B cell (primary cell): ENCODE measurements around the gene GPR37L1. TPM values are rescaled to one million over a fixed set of nuclear protein-coding genes. Genes with fewer than 3 reads are reported as not detected.
"Not testable (repeated sequence)": the region's sequence is repeated elsewhere in the genome, so short reads cannot be mapped to it uniquely, and the experiment has no call there.

Source experiments
- ATAC-seq: fragments of 200-7000 bp; cut with Tn5 transposase; one replicate; pipeline ENCODE4 v1.10.0; 2021; ENCODE audit warnings: low read depth, mild to moderate bottlenecking, moderate number of reproducible peaks, moderate library complexity
- CTCF ChIA-PET: fragments of 350-600 bp; sonication (Branson Sonifier 250); formaldehyde crosslinking; loops from one replicate; lab custom pipeline; 2021; ENCODE audit warnings: antibody characterized with exemption, inconsistent platforms; lab: Charles Lee
- POLR2A ChIA-PET: fragments of 350-600 bp; sonication (Branson Sonifier 250); formaldehyde crosslinking; loops from one replicate; lab custom pipeline; 2021; ENCODE audit warnings: antibody characterized with exemption; lab: Charles Lee
- DNase-seq: peaks from one replicate; pipeline ENCODE4 v3.0.0; 2013
- H2AFZ ChIP-seq: 2 replicates; pipeline ENCODE4 v1.6.1; 2012; ENCODE audit warnings: mild to moderate bottlenecking, low read depth, low read length; ENCODE audit not compliant: insufficient read depth, poor library complexity, severe bottlenecking
- H3K27ac ChIP-seq, 2 donors: 1 replicate in 1 of 2; 2 replicates in 1 of 2; pipeline ENCODE4 v1.5.1; 2012 to 2013; ENCODE audit warnings: low read length in 2 of 2, mild to moderate bottlenecking in 2 of 2, moderate library complexity in 1 of 2
- H3K27me3 ChIP-seq, 4 experiments: fragments of 200-600 bp in 1 of 4; sonication (generic) in 1 of 4; replicated peaks in 1 of 4; 1 replicate in 2 of 4; 2 replicates in 2 of 4; pipeline versions ENCODE4 v1.6.1 to v1.7.0; 2013 to 2016; ENCODE audit warnings: low read length in 3 of 4, mild to moderate bottlenecking in 2 of 4, mixed read lengths in 1 of 4, moderate library complexity in 1 of 4; ENCODE audit not compliant: insufficient read depth in 4 of 4, control insufficient read depth in 3 of 4; ENCODE audit errors: control extremely low read depth in 1 of 4
- H3K36me3 ChIP-seq, 2 experiments: replicated peaks in 1 of 2; 1 replicate in 1 of 2; 2 replicates in 1 of 2; pipeline versions ENCODE4 v1.6.1 to v1.7.1; 2013; ENCODE audit warnings: low read length in 1 of 2; ENCODE audit not compliant: insufficient read depth in 2 of 2, control insufficient read depth in 1 of 2; ENCODE audit errors: control extremely low read depth in 1 of 2, extremely low read depth in 1 of 2
- H3K4me1 ChIP-seq, 2 donors: fragments of 200-600 bp in 1 of 2; sonication (generic) in 1 of 2; 1 replicate in 1 of 2; 2 replicates in 1 of 2; pipeline versions ENCODE4 v1.5.1 to v1.6.1; 2013 to 2017; ENCODE audit warnings: low read length in 2 of 2; ENCODE audit not compliant: control insufficient read depth in 2 of 2, insufficient read depth in 2 of 2
- H3K4me2 ChIP-seq: replicated peaks from 2 replicates; pipeline ENCODE3; 2012; ENCODE audit warnings: mild to moderate bottlenecking, low read depth, low read length; ENCODE audit not compliant: poor library complexity, severe bottlenecking
- H3K4me3 ChIP-seq, 5 experiments: fragments of 200-600 bp in 1 of 5; sonication (generic) in 1 of 5; 1 replicate in 3 of 5; 2 replicates in 2 of 5; pipeline versions ENCODE4 v1.5.1 to v1.7.0; 2011 to 2016; ENCODE audit warnings: low read length in 4 of 5, mild to moderate bottlenecking in 4 of 5, low read depth in 2 of 5, control low read depth in 1 of 5, moderate library complexity in 1 of 5; ENCODE audit not compliant: insufficient read depth in 1 of 5; ENCODE audit errors: control extremely low read depth in 1 of 5, extremely low read depth in 1 of 5
- H3K79me2 ChIP-seq: fragments of 200-600 bp; sonication (generic); one replicate; pipeline ENCODE4 v1.6.0; 2016; ENCODE audit warnings: low read length; ENCODE audit not compliant: control insufficient read depth, insufficient read depth
- H3K9ac ChIP-seq: fragments of 200-600 bp; sonication (generic); 2 replicates; pipeline ENCODE4 v1.6.1; 2017; ENCODE audit warnings: mild to moderate bottlenecking, low read length, moderate library complexity
- H3K9me3 ChIP-seq, 3 donors: one replicate each; pipeline versions ENCODE4 v1.6.1 to v1.7.1; 2013; ENCODE audit warnings: low read length in 2 of 3; ENCODE audit not compliant: control insufficient read depth in 2 of 3, insufficient read depth in 1 of 3; ENCODE audit errors: control extremely low read depth in 1 of 3
- H4K20me1 ChIP-seq: 2 replicates; pipeline ENCODE4 v1.6.0; 2012; ENCODE audit warnings: mild to moderate bottlenecking, low read length; ENCODE audit not compliant: insufficient read depth, control insufficient read depth, poor library complexity, severe bottlenecking
- H3K27ac Mint-ChIP-seq: one replicate; pipeline ENCODE4 v1.8.0; 2021; ENCODE audit warnings: mixed read lengths
- H3K27me3 Mint-ChIP-seq: one replicate; pipeline ENCODE4 v1.8.0; 2021; ENCODE audit warnings: mixed read lengths
- H3K4me1 Mint-ChIP-seq: one replicate; pipeline ENCODE4 v1.8.0; 2021; ENCODE audit warnings: mixed read lengths
- H3K4me3 Mint-ChIP-seq: one replicate; pipeline ENCODE4 v1.8.0; 2021; ENCODE audit warnings: mixed read lengths
- H3K9me3 Mint-ChIP-seq: one replicate; pipeline ENCODE4 v1.8.0; 2022; ENCODE audit warnings: mixed read lengths; ENCODE audit not compliant: insufficient read depth
- CTCF ChIP-seq: fragments of 200-600 bp; IDR thresholded peaks from one replicate; pipeline ENCODE4 v1.8.0; 2022; ENCODE audit warnings: antibody characterized with exemption, mild to moderate bottlenecking
- EZH2 ChIP-seq: IDR thresholded peaks from 2 replicates; pipeline ENCODE4 v1.6.1; 2012; ENCODE audit warnings: borderline replicate concordance, low read depth, mild to moderate bottlenecking, moderate library complexity, low read length; ENCODE audit not compliant: insufficient read depth, poor library complexity, severe bottlenecking
- WGBS: methylation state at CpG from one replicate; pipeline ENCODE4 v1.1.5; 2013; ENCODE audit warnings: missing lambda C conversion rate; ENCODE audit not compliant: insufficient coverage; 5-methylcytosine and 5-hydroxymethylcytosine counted together
- intact Hi-C: fragments of 100-400 bp; cut with micrococcal nuclease; formaldehyde crosslinking; loops from one replicate; pipeline ENCODE4 v1.10.0; 2022
- polyA plus RNA-seq: library from polyadenylated mRNA; depleted of rRNA; stranded (reverse); fragments of >200 nt; gene quantifications from 2 replicates; pipeline ENCODE4 v1.2.3, GENCODE V29; 2012
- total RNA-seq, 2 donors: library from RNA; stranded (reverse); fragments of 120-200 nt in 1 of 2; gene quantifications; 1 replicate in 1 of 2; 2 replicates in 1 of 2; pipeline versions ENCODE4 v1.2.3 to v1.2.4, GENCODE V29; 2013 to 2022

The GPR37L1 gene
- total and polyA plus RNA-seq, 2 donors (not counting 1 experiment from before 2014, with no cell fraction given): not detected

GRCh38 chr1:202165942-202166843 lies 43.5 kb downstream of the GPR37L1 start:
- no peak overlapping the region for H2AFZ ChIP-seq
- ATAC-seq (no peak), DNase-seq (no peak)
- no peak overlapping the region for H3K27ac ChIP-seq
- peaks cover 54% of the 10 kb centered on the region for H3K4me1 Mint-ChIP-seq
- H3K4me3 ChIP-seq: no peak overlapping the region
- H3K36me3 ChIP-seq: no peaks in the 10 kb centered on the region
- H3K79me2 ChIP-seq: peaks cover 19% of the 10 kb centered on the region
- H3K9me3 ChIP-seq: no peaks in the 10 kb centered on the region
- H3K9ac ChIP-seq: no peak overlapping the region
- TF ChIP-seq CTCF: no peak
- no peak for TF ChIP-seq EZH2
- 100% methylated on average over 6 of the region's 9 CpGs for WGBS
- POLR2A ChIA-PET: no interaction called here
- H3K4me1 ChIP-seq: peaks cover 48 to 54% of the 10 kb centered on the region in 2 donors
- CTCF ChIA-PET: interaction anchor here (1.0 kb wide), 1 partner anchor 11 kb away, joined by 4 read pairs; no protein-coding TSS in a partner anchor
- no peak overlapping the region for H3K4me3 Mint-ChIP-seq
- no peaks in the 10 kb centered on the region for H4K20me1 ChIP-seq
- peaks cover 6% of the 10 kb centered on the region for H3K27me3 Mint-ChIP-seq
- H3K4me2 ChIP-seq: peak overlapping the region; percentile 91
- H3K27me3 ChIP-seq: no peaks in the 10 kb centered on the region
- no peaks in the 10 kb centered on the region for H3K9me3 Mint-ChIP-seq
- intact Hi-C loops: loop anchor here (10.0 kb wide), 3 partner anchors 181 to 799 kb away; partner anchors contain the start of genes CYB5R1 and RNPEP
- no peak overlapping the region for H3K27ac Mint-ChIP-seq

GRCh38 chr1:202167054-202167453 lies 44.3 kb downstream of the GPR37L1 start:
- H3K27me3 Mint-ChIP-seq, H3K9me3 ChIP-seq, H2AFZ ChIP-seq, ATAC-seq, H3K9ac ChIP-seq, H3K4me3 ChIP-seq, H3K4me3 Mint-ChIP-seq, H3K4me2 ChIP-seq, H3K27me3 ChIP-seq, H3K27ac ChIP-seq, H3K27ac Mint-ChIP-seq, H4K20me1 ChIP-seq, POLR2A ChIA-PET, H3K9me3 Mint-ChIP-seq, DNase-seq, H3K36me3 ChIP-seq: not testable (repeated sequence)
- peaks cover 40 to 46% of the 10 kb centered on the region in 2 donors for H3K4me1 ChIP-seq
- CTCF ChIA-PET: interaction anchor here (1.0 kb wide), 1 partner anchor 12 kb away, joined by 4 read pairs; no protein-coding TSS in a partner anchor
- intact Hi-C loops: loop anchor here (10.0 kb wide), 3 partner anchors 182 to 798 kb away; partner anchors contain the start of genes CYB5R1 and RNPEP
- H3K79me2 ChIP-seq: peaks cover 12% of the 10 kb centered on the region
- H3K4me1 Mint-ChIP-seq: peaks cover 45% of the 10 kb centered on the region
- 97% methylated on average over 10 of the region's 13 CpGs for WGBS
